H1 (cell line): ENCODE results near the gene GABRB2. TPM values are rescaled to one million over a fixed set of nuclear protein-coding genes. Genes with fewer than 3 reads are reported as not detected.

Experiments
- BACH1 ChIP-seq: IDR thresholded peaks from 2 replicates; pipeline ENCODE4 v1.6.1; 2012; ENCODE audit warnings: low read length, improper control_type of control experiment
- CTBP2 ChIP-seq: IDR thresholded peaks from 2 replicates; pipeline ENCODE4 v1.7.0; 2011; ENCODE audit warnings: borderline replicate concordance, mild to moderate bottlenecking, moderate library complexity, mixed read lengths, low read length; ENCODE audit not compliant: insufficient read depth, insufficient read length
- FOSL1 ChIP-seq: IDR thresholded peaks from 2 replicates; pipeline ENCODE4 v1.6.1; 2011; ENCODE audit warnings: mild to moderate bottlenecking, low read depth, low read length, moderate library complexity; ENCODE audit not compliant: insufficient read depth
- HDAC2 ChIP-seq, 2 experiments: fragments of 300-600 bp in 1 of 2; sonication (generic) in 1 of 2; IDR thresholded peaks; 2 replicates each; pipeline ENCODE4 v1.6.1; 2011 to 2012; ENCODE audit warnings: low read depth in 2 of 2, low read length in 2 of 2, mild to moderate bottlenecking in 2 of 2, moderate library complexity in 2 of 2, borderline replicate concordance in 1 of 2, inconsistent platforms in 1 of 2
- HDAC6 ChIP-seq: IDR thresholded peaks from one replicate; pipeline ENCODE4 v1.7.1; 2012; ENCODE audit warnings: low read depth, mild to moderate bottlenecking, inconsistent platforms, low read length, moderate library complexity
- KDM4A ChIP-seq: IDR thresholded peaks from one replicate; pipeline ENCODE4 v1.7.1; 2012; ENCODE audit warnings: low read depth, mild to moderate bottlenecking, moderate library complexity, low read length, inconsistent platforms; ENCODE audit not compliant: severe bottlenecking
- MAFK ChIP-seq: IDR thresholded peaks from 2 replicates; pipeline ENCODE4 v1.6.1; 2012; ENCODE audit warnings: low read depth, mild to moderate bottlenecking, improper control_type of control experiment, low read length
- NANOG ChIP-seq: IDR thresholded peaks from 2 replicates; pipeline ENCODE4 v1.6.1; 2011; ENCODE audit warnings: low read length, low read depth, mild to moderate bottlenecking, inconsistent platforms; ENCODE audit not compliant: insufficient read depth, poor library complexity, severe bottlenecking
- POLR2A ChIP-seq, 2 experiments: IDR thresholded peaks; 1 replicate in 1 of 2; 2 replicates in 1 of 2; pipeline ENCODE4 v1.6.1; 2011; ENCODE audit warnings: low read depth in 2 of 2, low read length in 2 of 2, mild to moderate bottlenecking in 2 of 2; ENCODE audit errors: control extremely low read depth in 1 of 2
- POLR2AphosphoS5 ChIP-seq: IDR thresholded peaks from 2 replicates; pipeline ENCODE4 v1.6.1; 2011; ENCODE audit warnings: low read depth, low read length
- RBBP5 ChIP-seq: IDR thresholded peaks from 2 replicates; pipeline ENCODE4 v1.7.1; 2012; ENCODE audit warnings: low read depth, mild to moderate bottlenecking, inconsistent platforms, low read length, moderate library complexity, borderline replicate concordance
- SP2 ChIP-seq: IDR thresholded peaks from 2 replicates; pipeline ENCODE4 v1.6.1; 2012; ENCODE audit warnings: mild to moderate bottlenecking, low read length, inconsistent platforms
- SRF ChIP-seq: IDR thresholded peaks from 2 replicates; pipeline ENCODE4 v1.6.1; 2011; ENCODE audit warnings: mild to moderate bottlenecking, low read depth, low read length, moderate library complexity
- TAF1 ChIP-seq: IDR thresholded peaks from 2 replicates; pipeline ENCODE4 v1.6.1; 2011; ENCODE audit warnings: mild to moderate bottlenecking, low read depth, low read length
- TCF12 ChIP-seq: IDR thresholded peaks from 2 replicates; pipeline ENCODE4 v1.6.1; 2011; ENCODE audit warnings: low read depth, mild to moderate bottlenecking, low read length
- YY1 ChIP-seq: IDR thresholded peaks from 2 replicates; pipeline ENCODE4 v1.6.1; 2011; ENCODE audit warnings: low read depth, mild to moderate bottlenecking, low read length
- polyA plus RNA-seq, 7 experiments: library from polyadenylated mRNA; depleted of rRNA in 3 of 7; stranded (reverse) in 5 of 7; unstranded in 2 of 7; fragments of >200 nt in 5 of 7; fragments of 200-250 nt in 2 of 7; gene quantifications; 1 replicate in 5 of 7; 2 replicates in 1 of 7; 4 replicates in 1 of 7; pipeline versions ENCODE4 v1.2.1 to v1.2.3, GENCODE V29; 2011 to 2013; ENCODE audit warnings: missing spikeins in 2 of 7, mixed read lengths in 2 of 7
- total RNA-seq: library from RNA; stranded (reverse); fragmentation: NEBNext Ultra II Directional; extraction: Animal tissue kit (Norgen Biotek cat#: 25700); gene quantifications from 2 replicates; pipeline ENCODE4 v1.2.1, GENCODE V29; 2021
- TF ChIP-seq, protein P1 (sequence below): IDR thresholded peaks from 2 replicates; pipeline ENCODE4 v1.6.1; 2012; ENCODE audit warnings: inconsistent platforms

Gene GABRB2
- total and polyA plus RNA-seq, 2 of the 8 experiments (the other 6 are each of a cell fraction or from before 2014, with no cell fraction given), result 0.54 to 1.9 TPM

DNA sequence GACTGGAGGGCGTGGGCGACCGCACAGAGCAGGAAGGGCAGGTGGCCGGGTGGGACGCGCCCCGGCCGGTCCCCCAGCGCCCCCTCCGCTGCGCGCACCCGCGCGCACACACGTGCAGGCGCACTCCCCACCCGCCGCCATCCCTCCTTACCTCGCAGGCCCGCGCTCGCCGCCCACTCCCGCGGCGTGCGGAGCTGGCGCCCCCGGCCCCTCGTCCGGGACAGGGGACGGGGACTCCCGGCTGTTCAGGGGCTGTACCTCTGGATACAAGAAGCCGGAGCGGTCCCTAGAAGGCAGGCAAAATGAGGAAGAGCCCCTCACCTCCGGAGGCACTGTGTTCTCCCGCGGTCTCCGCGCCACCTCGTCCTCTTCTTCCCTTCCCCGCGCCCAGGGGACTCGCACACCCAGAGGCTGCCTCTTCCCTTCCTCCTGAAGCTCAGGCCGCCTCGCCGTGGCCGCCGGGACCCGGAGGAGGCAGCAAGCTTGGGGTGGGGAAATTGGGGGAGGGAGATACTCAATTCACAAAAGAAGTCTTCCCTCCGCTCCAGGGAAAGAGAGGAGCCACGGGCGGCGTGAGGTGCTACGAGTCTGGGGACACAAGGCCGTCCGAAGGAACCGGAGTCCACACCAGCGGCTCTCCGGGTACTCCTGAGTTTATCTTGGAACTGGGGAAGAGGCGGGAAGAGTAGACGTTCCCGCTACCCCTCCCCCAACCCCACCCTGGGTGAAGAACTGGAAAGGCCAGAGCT is 1.4 kb upstream of the GABRB2 start (continued):
- TF ChIP-seq NANOG, result no peak
- TF ChIP-seq HDAC2 (IDR thresholded peaks at IDR 0.05; ENCODE audit: borderline replicate concordance in 1 of 2, low read depth in 2 of 2, low read length in 2 of 2), result 0 out of 4 replicates have a peak, but pooled peaks of 1 of the 2 experiments have one; percentile 54
- no peak for TF ChIP-seq RBBP5
- no peak for TF ChIP-seq SP2
- no peak for TF ChIP-seq POLR2A (IDR thresholded peaks at IDR 0.05; ENCODE audit: control extremely low read depth in 1 of 2, low read depth in 2 of 2, low read length in 2 of 2)
- no peak for TF ChIP-seq FOSL1
- no peak for TF ChIP-seq BACH1
- no peak for TF ChIP-seq MAFK
- TF ChIP-seq KDM4A, result peak; percentile 96
- TF ChIP-seq TCF12, result no peak
- TF ChIP-seq, protein P1, sequence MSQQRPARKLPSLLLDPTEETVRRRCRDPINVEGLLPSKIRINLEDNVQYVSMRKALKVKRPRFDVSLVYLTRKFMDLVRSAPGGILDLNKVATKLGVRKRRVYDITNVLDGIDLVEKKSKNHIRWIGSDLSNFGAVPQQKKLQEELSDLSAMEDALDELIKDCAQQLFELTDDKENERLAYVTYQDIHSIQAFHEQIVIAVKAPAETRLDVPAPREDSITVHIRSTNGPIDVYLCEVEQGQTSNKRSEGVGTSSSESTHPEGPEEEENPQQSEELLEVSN, result peak; percentile 39; the same call in 1 of the 2 replicates
- TF ChIP-seq TAF1, result no peak
- TF ChIP-seq SRF, result no peak
- TF ChIP-seq POLR2AphosphoS5, result no peak
- TF ChIP-seq HDAC6, result no peak
- TF ChIP-seq YY1, result no peak
- peak; percentile 53 for TF ChIP-seq CTBP2
